A549 (cell line): Measurements from ENCODE around the gene NFX1.

ENCODE experiments used
- CTCF ChIP-seq: fragments of >200 bp; sonication (Bioruptor Twin); formaldehyde crosslinking; IDR thresholded peaks from 3 replicates; pipeline ENCODE4 v1.5.1; 2016
- POLR2A ChIP-seq: IDR thresholded peaks from 2 replicates; pipeline ENCODE4 v1.6.1; 2012; ENCODE audit warnings: mild to moderate bottlenecking, low read length
- ZFP36 ChIP-seq: fragments of 450-650 bp; IDR thresholded peaks from 2 replicates; pipeline ENCODE4 v1.6.1; 2014; ENCODE audit warnings: borderline replicate concordance; ENCODE audit not compliant: partially characterized antibody

DNA sequence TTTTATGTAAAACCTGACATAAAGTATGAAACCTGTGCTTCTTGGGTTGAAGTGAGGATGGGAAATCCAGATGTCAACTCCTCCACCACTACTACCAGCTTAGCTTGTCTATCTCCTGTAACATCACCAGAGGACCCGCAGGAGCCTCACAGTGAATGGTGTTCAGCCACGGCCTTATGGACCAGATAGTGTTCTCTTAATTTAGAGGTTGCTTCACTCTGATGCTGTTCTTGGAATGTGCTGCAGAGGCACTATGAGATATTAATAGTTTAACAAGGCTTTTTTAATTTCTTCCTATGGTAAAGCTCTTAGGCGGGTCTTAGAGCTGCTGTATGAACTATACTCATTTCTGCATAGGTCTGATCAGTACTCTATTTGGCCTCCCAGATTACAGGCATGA lies 27.9 kb downstream of the NFX1 start:
- TF ChIP-seq ZFP36, result no peak
- TF ChIP-seq CTCF, result no peak
- TF ChIP-seq POLR2A, result no peak
